NCI-H2029 (cell line): ENCODE results near the gene NUAK2.
"Not testable (repeated sequence)": the region's sequence is repeated elsewhere in the genome, so short reads cannot be mapped to it uniquely, and the experiment has no call there.

Experiments
- DNase-seq: peaks from one replicate; lab custom pipeline; 2025; lab: John Stamatoyannopoulos, UW

The NUAK2 gene

GRCh38 chr1:205321162-205321958, at the start of gene NUAK2:
Gene NUAK2, minus strand, starts transcription at chr1:205321745. Its CDS starts 117 bp downstream, at chr1:205321628.
- DNase-seq: peak; percentile 90

DNA sequence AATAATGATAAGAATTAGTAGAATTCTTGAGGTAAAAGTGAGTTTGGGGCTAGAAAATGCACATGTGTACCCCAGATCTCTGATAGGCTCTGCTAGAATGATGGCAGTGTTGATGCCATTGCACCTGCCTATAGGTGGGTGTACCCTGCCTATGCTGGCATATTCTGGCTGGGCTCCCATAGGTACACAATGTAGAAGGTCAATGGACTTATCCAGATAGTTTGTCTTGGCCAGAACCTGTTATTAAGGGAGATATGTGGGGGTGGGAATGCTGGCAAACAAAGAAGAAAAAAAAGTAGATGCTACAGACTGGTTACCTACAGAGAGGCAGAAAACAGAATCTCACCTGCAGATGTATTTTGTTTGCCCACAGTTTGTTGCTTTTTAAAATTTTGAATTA, 49.2 kb upstream of the NUAK2 start:
- DNase-seq: peak; percentile 65

DNA sequence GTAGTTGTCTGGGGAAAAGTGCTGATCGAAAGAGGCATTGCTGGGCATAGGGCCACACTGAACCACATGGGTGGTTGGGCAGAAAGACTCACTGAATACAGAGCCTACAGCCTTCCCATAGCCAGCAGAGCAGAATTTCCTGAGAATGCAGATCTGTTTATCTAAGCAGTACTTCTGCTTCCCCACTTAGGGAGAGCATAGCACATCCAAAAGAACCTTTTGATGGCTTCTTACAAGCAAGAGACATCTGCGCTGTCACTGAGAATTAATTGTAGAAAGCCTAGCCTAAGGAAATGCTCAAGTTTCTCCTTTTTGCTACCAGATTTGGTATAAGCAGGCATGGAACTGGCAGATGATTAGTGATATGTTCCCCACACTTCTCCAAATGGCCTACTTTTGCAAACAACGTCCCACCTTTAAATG, 48.2 kb upstream of the NUAK2 start:
- DNase-seq: peak; percentile 44

- DNase-seq: no peak
Measured at GRCh38 chr1:205368478-205368877, 46.9 kb upstream of the NUAK2 start.

DNA sequence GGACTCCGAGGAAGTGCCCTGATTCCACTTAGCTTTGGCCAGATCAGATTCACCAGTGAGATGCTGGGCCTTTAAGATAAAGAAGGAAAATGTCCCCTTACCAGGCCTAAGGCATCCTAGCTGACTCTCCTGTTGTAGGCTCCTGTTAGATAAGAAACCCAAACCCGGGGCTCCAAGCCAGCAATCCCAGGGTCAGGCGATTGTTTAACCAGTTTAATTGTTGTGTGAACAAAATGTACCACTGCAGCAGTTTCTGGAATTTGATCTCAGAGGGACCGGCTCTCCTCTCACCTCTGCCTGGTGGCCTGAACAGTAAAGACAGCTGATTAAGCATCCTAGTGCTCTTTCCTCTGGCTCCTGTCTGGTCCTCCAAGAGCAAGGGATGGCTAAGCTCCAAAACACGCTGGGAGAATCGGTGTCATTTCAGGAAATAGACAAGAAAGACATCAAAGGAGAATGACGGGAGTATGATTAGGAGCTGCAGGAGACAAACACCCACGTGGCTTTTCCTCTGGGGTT, 44.5 kb upstream of the NUAK2 start:
- peak; percentile 82 for DNase-seq

- not testable (repeated sequence) for DNase-seq
Measured at GRCh38 chr1:205365086-205365485, 43.5 kb upstream of the NUAK2 start.

- DNase-seq: no peak
Measured at GRCh38 chr1:205360891-205361290, 39.3 kb upstream of the NUAK2 start.

GRCh38 chr1:205359771-205360565, 38.4 kb upstream of the NUAK2 start:
- DNase-seq: peak; percentile 18

DNA sequence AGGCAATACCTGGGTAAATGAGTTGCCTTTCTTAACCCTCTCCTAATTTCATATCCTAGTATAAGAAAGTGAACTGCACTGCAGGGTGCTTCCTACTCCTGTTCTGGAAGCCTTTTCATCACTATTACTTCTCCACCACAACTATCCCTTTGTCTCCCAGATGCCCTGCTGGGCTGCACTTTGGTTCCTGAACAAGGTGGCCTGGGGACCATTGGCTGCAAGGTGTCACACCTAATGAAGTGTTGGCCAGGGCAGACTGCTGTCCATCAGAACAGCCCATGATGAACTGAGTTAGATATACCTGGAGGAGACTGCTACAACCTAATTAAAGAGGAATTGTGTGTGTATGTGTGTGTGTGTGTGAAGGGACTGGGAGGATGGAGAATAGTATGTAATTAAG, 37.0 kb upstream of the NUAK2 start:
- no peak for DNase-seq

DNA sequence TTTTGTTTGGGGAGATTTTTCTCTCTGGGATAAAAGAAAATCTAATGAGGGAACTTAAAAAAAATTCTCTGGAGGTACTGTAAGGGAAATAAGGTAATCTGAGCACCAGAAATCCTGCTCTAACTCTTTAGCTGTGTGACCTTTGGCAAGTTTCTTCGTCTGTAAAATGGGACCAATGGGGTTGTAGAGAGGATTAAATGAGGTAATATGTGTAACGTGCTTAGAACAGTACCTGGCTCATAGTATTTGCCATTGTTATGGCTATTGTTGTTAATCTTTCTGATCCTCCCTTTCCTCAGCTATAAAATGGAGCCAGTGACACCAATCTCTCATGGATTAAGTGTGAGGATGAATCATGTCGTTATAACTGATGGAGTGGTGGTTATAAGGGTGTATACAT, 36.0 kb upstream of the NUAK2 start:
- no peak for DNase-seq

DNA sequence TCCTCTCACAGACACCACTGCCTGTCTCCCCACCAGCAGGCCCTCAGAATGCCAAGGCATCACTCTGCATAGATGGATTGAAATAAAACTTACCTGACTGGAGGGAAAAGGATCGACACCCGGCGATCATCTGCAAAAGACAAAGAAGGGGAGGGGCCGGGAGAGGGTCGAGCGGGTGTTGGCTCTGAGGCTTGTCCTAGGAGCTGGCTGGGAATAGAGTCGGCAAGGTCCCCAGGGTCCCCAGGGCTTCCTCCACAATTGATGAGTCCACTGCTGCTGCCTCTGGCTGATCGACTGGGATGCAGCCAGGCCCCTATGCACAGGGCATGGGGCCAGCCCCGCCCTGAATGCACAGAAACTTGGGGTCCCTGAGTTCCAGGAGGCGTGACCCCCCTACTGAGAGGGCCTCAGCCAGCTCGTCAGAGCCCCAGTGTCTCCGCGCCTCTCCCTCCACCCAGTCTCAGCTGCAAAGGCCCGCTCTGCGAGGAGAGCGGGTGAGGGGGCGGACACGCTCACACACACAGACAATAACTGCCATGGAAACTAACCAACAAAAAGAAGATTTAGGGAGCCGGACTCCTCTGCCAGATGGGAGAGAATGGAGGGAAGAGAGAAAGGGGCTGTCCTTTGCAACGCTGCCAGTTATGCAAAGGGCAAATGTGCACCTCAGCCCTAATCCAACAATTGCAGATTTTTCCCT, 35.0 kb upstream of the NUAK2 start, which contains the start of gene KLHDC8A:
KLHDC8A (minus strand) TSS at position 483 of the 700 bp plus-strand sequence. CDS start 13,318 bp downstream, outside the sequence.
- DNase-seq: no peak

- DNase-seq: peak; percentile 80
Measured at GRCh38 chr1:205355075-205355453, 33.5 kb upstream of the NUAK2 start.

DNA sequence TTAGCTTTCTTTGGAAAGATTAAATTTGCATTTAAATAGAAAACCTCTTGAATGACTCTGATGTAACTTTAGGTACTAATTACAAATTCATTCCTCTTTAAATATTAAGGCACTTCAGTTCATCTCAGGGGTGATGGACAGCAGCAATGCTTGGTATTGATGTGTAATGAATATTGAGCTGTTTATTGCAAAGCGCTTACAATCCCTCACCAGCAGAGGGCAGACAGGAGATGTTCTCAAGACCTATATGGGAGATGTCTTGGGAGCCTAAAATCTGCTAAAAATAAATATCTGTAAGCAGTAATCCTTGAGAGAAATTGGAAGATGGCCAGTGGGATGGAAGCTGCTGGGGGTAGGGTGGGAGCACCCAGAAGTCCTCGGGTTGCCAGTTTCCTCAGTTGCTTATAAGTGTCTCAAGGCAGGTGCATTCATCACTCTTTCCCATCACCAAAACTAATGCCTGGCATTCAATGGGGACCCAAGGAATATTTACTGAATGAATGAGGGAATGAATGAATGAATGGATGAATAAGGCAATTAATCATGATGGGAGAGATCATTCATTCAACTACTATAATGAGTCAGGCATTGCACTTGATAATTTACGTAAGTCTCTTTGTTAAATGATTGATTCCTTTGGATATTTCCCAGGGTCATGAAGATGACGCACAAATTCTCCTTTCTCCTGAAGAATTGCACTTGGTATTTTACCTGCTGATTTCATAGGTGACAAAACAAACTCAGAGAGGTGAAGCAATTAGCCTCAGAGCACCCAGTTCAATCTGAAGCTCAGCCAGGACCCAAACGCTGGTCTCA, 32.9 kb upstream of the NUAK2 start:
- DNase-seq: peak; percentile 31

DNA sequence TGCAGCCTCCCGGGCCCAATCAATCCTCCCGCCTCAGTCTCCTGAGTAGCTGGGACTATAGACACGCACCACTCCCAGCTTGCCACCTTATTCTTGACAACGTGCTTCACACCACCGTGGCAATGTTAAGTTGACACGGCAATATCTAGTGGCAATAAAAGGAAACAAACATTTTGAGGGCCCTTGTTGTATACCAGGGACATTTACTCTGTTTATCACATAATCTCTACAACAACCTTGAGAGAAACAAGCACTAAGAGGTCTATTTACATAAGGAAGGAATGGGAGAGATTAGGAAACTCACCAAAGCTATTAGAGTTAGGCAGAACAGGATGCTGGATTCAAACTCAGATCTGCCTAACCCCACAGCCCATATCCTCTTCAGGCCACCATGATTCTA, 32.1 kb upstream of the NUAK2 start:
- peak; percentile 67 for DNase-seq

GRCh38 chr1:205353191-205353590, 31.6 kb upstream of the NUAK2 start:
- no peak for DNase-seq

DNA sequence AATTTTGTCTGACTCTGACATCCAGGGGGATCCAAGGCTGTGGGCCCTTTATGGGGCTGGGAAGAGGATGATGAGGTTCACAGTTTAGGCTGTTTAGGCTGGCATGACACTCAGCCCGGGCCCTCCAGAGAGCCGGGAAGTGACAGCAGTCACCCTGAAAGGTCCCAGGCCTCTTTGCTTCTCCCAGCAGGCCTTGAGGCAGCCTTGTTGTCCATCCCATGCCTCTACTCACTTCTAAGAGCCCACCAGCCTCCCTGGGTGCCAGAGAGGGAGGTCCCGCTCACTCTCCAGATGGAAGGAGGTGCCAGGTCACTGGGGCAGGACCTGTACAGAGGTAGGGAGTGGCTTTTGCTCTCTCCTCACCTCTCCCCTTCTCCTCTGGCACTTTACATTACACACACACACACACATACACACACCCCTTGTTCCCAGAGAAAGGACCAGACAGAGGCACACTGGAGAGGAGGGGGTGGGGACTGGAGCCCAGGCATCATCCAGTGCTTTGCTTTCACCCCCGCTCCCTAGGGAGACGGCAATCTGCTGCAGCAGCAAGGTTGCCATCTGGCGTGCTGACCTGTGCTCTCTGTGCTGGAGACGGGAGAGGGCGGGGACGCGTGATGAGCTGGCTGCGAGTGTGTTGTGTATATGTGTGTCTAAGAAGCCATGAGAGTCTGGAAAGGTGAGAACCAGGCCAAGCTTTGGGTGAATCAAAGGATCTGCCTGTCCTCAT, 30.6 kb upstream of the NUAK2 start:
- DNase-seq: no peak

GRCh38 chr1:205350691-205351141, 29.2 kb upstream of the NUAK2 start:
- DNase-seq: no peak

GRCh38 chr1:205350124-205350523, 28.6 kb upstream of the NUAK2 start:
- DNase-seq: no peak

GRCh38 chr1:205348554-205349487, 27.3 kb upstream of the NUAK2 start:
- DNase-seq: no peak
